K562 (cell line): ENCODE results near the gene WDR86. TPM values are rescaled to one million over a fixed set of nuclear protein-coding genes. Genes with fewer than 3 reads are reported as not detected.

Source experiments
- ATAC-seq: fragments of 200-7000 bp; cut with Tn5 transposase; 3 replicates; pipeline ENCODE4 v1.9.1; 2020; ENCODE audit warnings: moderate library complexity
- BruUV-seq: library from RNA; stranded (reverse); fragments of 400-500 nt; replicated peaks from 2 replicates; lab custom pipeline; 2021; lab: Mats Ljungman, UMichigan
- CTCF ChIA-PET: fragments of 300-600 bp; formaldehyde crosslinking; extraction: SDS; loops from one replicate; lab custom pipeline; 2021; ENCODE audit warnings: low intra/inter-chr PET ratio; lab: Yijun Ruan, JAX
- POLR2A ChIA-PET: fragments of 300-600, 350-650 bp; sonication (Branson Sonifier 250); formaldehyde crosslinking; extraction: SDS; loops from one replicate; lab custom pipeline; 2021; ENCODE audit warnings: antibody characterized with exemption, inconsistent platforms; lab: Yijun Ruan, JAX
- DNase-seq, 4 experiments: peaks; one replicate each; pipeline versions ENCODE4 v3.0.0 to v3.0.0-alpha.2; 2011 to 2018; ENCODE audit warnings: low spot score in 3 of 4, mixed read lengths in 3 of 4; ENCODE audit errors: extremely low read depth in 1 of 4
- FAIRE-seq: peaks from 2 replicates; lab custom pipeline; 2011; peaks lifted over from hg19 to GRCh38; lab: Jason Lieb, UNC
- H2AFZ ChIP-seq: 2 replicates; pipeline ENCODE4 v1.6.0; 2011; ENCODE audit warnings: low read depth, low read length, control low read depth, inconsistent platforms
- H3K27ac ChIP-seq: fragments of 200-600 bp; 3 replicates; pipeline ENCODE4 v1.8.0; 2011; ENCODE audit warnings: low read depth, mild to moderate bottlenecking, control low read depth, inconsistent platforms, low read length, moderate library complexity, mixed read lengths; ENCODE audit errors: extremely low read depth
- H3K27me3 ChIP-seq, 2 experiments: fragments of 300-600 bp in 1 of 2; 2 replicates in 1 of 2; 3 replicates in 1 of 2; pipeline versions ENCODE4 v1.6.0 to v1.8.0; 2011; ENCODE audit warnings: inconsistent platforms in 2 of 2, low read length in 2 of 2, mild to moderate bottlenecking in 1 of 2, mixed read lengths in 1 of 2, moderate library complexity in 1 of 2; ENCODE audit not compliant: control insufficient read depth in 2 of 2, insufficient read depth in 2 of 2
- H3K36me3 ChIP-seq: fragments of 300-600 bp; 3 replicates; pipeline ENCODE4 v1.8.0; 2011; ENCODE audit warnings: mild to moderate bottlenecking, low read length, inconsistent platforms; ENCODE audit not compliant: control insufficient read depth, insufficient read depth
- H3K4me1 ChIP-seq, 2 experiments: fragments of 200-600 bp in 1 of 2; replicated peaks in 1 of 2; 2 replicates in 1 of 2; 3 replicates in 1 of 2; pipeline versions ENCODE4 v1.5.1 to v1.8.0; 2011; ENCODE audit warnings: inconsistent platforms in 2 of 2, low read length in 2 of 2, mild to moderate bottlenecking in 1 of 2, mixed read lengths in 1 of 2, moderate library complexity in 1 of 2; ENCODE audit not compliant: control insufficient read depth in 2 of 2, insufficient read depth in 2 of 2
- H3K4me2 ChIP-seq: 2 replicates; pipeline ENCODE4 v1.6.1; 2011; ENCODE audit warnings: low read length, control low read depth, inconsistent platforms, mixed read lengths; ENCODE audit not compliant: insufficient read depth
- H3K4me3 ChIP-seq: fragments of 200-600 bp; sonication (generic), shearing (Covaris generic); 2 replicates; pipeline ENCODE4 v1.5.1; 2016; ENCODE audit warnings: control low read depth, inconsistent platforms
- H3K79me2 ChIP-seq: fragments of 200-600 bp; 3 replicates; pipeline ENCODE4 v1.8.0; 2011; ENCODE audit warnings: low read length, inconsistent platforms; ENCODE audit not compliant: control insufficient read depth, insufficient read depth
- H3K9ac ChIP-seq, 2 experiments: 2 replicates each; pipeline versions ENCODE4 v1.6.0 to v1.6.1; 2011; ENCODE audit warnings: low read depth in 2 of 2, low read length in 2 of 2, control low read depth in 1 of 2, inconsistent platforms in 1 of 2, mild to moderate bottlenecking in 1 of 2, mixed read lengths in 1 of 2; ENCODE audit not compliant: insufficient read depth in 1 of 2
- H3K9me1 ChIP-seq: one replicate; pipeline ENCODE4 v1.6.0; 2011; ENCODE audit warnings: inconsistent platforms, mild to moderate bottlenecking, low read length, moderate library complexity; ENCODE audit not compliant: control insufficient read depth, insufficient read depth
- H3K9me3 ChIP-seq: replicated peaks from 2 replicates; pipeline ENCODE4 v1.5.1; 2011; ENCODE audit warnings: low read depth, low read length, inconsistent platforms; ENCODE audit not compliant: control insufficient read depth, insufficient read depth
- H4K20me1 ChIP-seq: replicated peaks from 2 replicates; pipeline ENCODE4 v1.6.1; 2011; ENCODE audit warnings: low read length, inconsistent platforms, mixed read lengths; ENCODE audit not compliant: control insufficient read depth, insufficient read depth
- BCOR ChIP-seq: fragments of 450-650 bp; IDR thresholded peaks from 2 replicates; pipeline ENCODE4 v1.6.1; 2016
- HMG20B ChIP-seq: fragments of 250-450 bp; sonication (Bioruptor Pico); IDR thresholded peaks from 2 replicates; pipeline ENCODE4 v1.5.0; 2021; ENCODE audit warnings: mild to moderate bottlenecking
- KDM1A ChIP-seq, 2 experiments: fragments of 450-650 bp; IDR thresholded peaks; 2 replicates each; pipeline ENCODE4 v1.6.1; 2016; ENCODE audit warnings: mild to moderate bottlenecking in 2 of 2
- PATZ1 ChIP-seq: fragments of 250-450 bp; sonication (Bioruptor Pico); IDR thresholded peaks from 2 replicates; pipeline ENCODE4 v1.5.0; 2020; ENCODE audit warnings: mild to moderate bottlenecking, borderline replicate concordance
- SETDB1 ChIP-seq: IDR thresholded peaks from one replicate; pipeline ENCODE4 v1.6.1; 2012; ENCODE audit warnings: low read length, control low read depth, inconsistent platforms
- SIRT6 ChIP-seq: IDR thresholded peaks from one replicate; pipeline ENCODE4 v1.6.1; 2012; ENCODE audit warnings: low read depth, mild to moderate bottlenecking, control low read depth, inconsistent platforms, low read length, moderate library complexity
- ZNF507 ChIP-seq: conservative IDR thresholded peaks from 2 replicates; pipeline ENCODE4 v1.6.1; 2017; ENCODE audit warnings: missing genetic modification characterization, missing compliant biosample characterization
- ZNF57 ChIP-seq: fragments of 450-650 bp; formaldehyde crosslinking; IDR thresholded peaks from 2 replicates; pipeline ENCODE4 v1.4.0; 2020; ENCODE audit warnings: mild to moderate bottlenecking, moderate library complexity
- WGBS: fragments of 100-300 bp; shearing (Covaris generic); methylation state at CpG from one replicate; pipeline ENCODE4 v1.1.6; 2016; ENCODE audit warnings: low coverage, mixed read lengths; ENCODE audit not compliant: insufficient coverage; ENCODE audit errors: missing lambda C conversion rate; 5-methylcytosine and 5-hydroxymethylcytosine counted together
- in situ Hi-C: fragments of 300-500 bp; cut with MboI; formaldehyde crosslinking; loops from 4 replicates; pipeline ENCODE4 v1.15.0; 2018; ENCODE audit warnings: inconsistent platforms, mixed read lengths
- intact Hi-C: fragments of 100-400 bp; cut with micrococcal nuclease; formaldehyde crosslinking; loops from 2 replicates; pipeline ENCODE4 v1.14.2; 2022
- polyA plus RNA-seq, 8 experiments: library from polyadenylated mRNA; depleted of rRNA in 4 of 8; stranded (reverse) in 5 of 8; unstranded in 3 of 8; fragments of >200 nt; fragmentation: Nextera tagmentation in 2 of 8; fragmentation: Illumina TruSeq in 1 of 8; extraction: Ambion mirVana in 2 of 8; extraction: Trizol in 1 of 8; gene quantifications; 2 replicates each; pipeline versions ENCODE4 v1.2.1 to v1.2.3, GENCODE V29; 2011 to 2014; ENCODE audit warnings: inconsistent platforms in 1 of 8, missing spikeins in 1 of 8
- total RNA-seq, 7 experiments: library from RNA; depleted of rRNA in 6 of 7; stranded (reverse); fragments of >200 nt in 6 of 7; fragmentation: Illumina TruSeq in 2 of 7; extraction: Trizol in 2 of 7; gene quantifications; 2 replicates each; pipeline versions ENCODE4 v1.2.1 to v1.2.3, GENCODE V29; 2011 to 2021; ENCODE audit warnings: low replicate concordance in 1 of 7

Gene WDR86
- total and polyA plus RNA-seq, 9 of the 15 experiments (the other 6 are each of a cell fraction or from before 2014, with no cell fraction given): 0.24 TPM; not detected in 8

- Histone ChIP-seq H3K9me1 (no peaks in the 10 kb centered on the region), H3K36me3 (no peaks in the 10 kb centered on the region), H3K79me2 (no peaks in the 10 kb centered on the region), H3K4me1 (peaks cover 0 to 60% of the 10 kb centered on the region in 2 experiments; a peak in 3 of 5 replicates), H3K4me3 (no peak overlapping the region), H3K27me3 (peaks cover 13 to 68% of the 10 kb centered on the region in 2 experiments; a peak in 4 of 5 replicates), H3K9ac (no peak overlapping the region; a peak in 1 of 4 replicates), H4K20me1 (0 out of 2 replicates have a peak, but pooled peaks cover 5% of the 10 kb centered on the region), H2AFZ (no peak overlapping the region), H3K4me2 (no peak overlapping the region), H3K27ac (no peak overlapping the region), H3K9me3 (no peaks in the 10 kb centered on the region)
- POLR2A ChIA-PET: interaction anchor here (1.0 to 2.0 kb wide), 2 partner anchors 9 to 16 kb away, joined by 4 to 7 read pairs; no protein-coding TSS in a partner anchor
- intact Hi-C loops: no loop called here
- whole genome bisulfite sequencing: 13% methylated on average over 6 of the region's 6 CpGs
- TF ChIP-seq ZNF57 (CRISPR knock-in tag) (no peak), SIRT6 (no peak), KDM1A (IDR thresholded peaks at IDR 0.05) (peak in 1 of 2 experiments; percentile 17; a peak in 1 of 4 replicates), BCOR (peak; percentile 51; the same call in 1 of the 2 replicates), ZNF507 (tag) (no peak), PATZ1 (CRISPR knock-in tag) (no peak), SETDB1 (no peak), HMG20B (no peak)
- no TSS peak for BruUV-seq
- ATAC-seq (no peak), DNase-seq (no peak), FAIRE-seq (peak; percentile 23)
- in situ Hi-C loops: no loop called here
- CTCF ChIA-PET: no interaction called here
These were observed 25.5 kb downstream of the WDR86 start for GRCh38 chr7:151384352-151384697.
